ENCODE measurements around the gene CPXM2.

The CPXM2 gene

GRCh38 chr10:123878666-123879303 is 12.8 kb downstream of the CPXM2 start:
- Histone ChIP-seq H3K27ac (replicated peaks) (no peak overlapping the region), H3K4me3 (replicated peaks; ENCODE audit: insufficient read depth, low read length) (no peak overlapping the region), H3K27me3 (ENCODE audit: insufficient read depth, poor library complexity, severe bottlenecking) (no peaks in the 10 kb centered on the region)
- no peak for DNase-seq (ENCODE audit: low read depth in 1 of 2, low spot score in 1 of 2)
- no peak for TF ChIP-seq SPI1 (IDR thresholded peaks at IDR 0.05; ENCODE audit: borderline replicate concordance, low read depth)
- TF ChIP-seq, protein P1, sequence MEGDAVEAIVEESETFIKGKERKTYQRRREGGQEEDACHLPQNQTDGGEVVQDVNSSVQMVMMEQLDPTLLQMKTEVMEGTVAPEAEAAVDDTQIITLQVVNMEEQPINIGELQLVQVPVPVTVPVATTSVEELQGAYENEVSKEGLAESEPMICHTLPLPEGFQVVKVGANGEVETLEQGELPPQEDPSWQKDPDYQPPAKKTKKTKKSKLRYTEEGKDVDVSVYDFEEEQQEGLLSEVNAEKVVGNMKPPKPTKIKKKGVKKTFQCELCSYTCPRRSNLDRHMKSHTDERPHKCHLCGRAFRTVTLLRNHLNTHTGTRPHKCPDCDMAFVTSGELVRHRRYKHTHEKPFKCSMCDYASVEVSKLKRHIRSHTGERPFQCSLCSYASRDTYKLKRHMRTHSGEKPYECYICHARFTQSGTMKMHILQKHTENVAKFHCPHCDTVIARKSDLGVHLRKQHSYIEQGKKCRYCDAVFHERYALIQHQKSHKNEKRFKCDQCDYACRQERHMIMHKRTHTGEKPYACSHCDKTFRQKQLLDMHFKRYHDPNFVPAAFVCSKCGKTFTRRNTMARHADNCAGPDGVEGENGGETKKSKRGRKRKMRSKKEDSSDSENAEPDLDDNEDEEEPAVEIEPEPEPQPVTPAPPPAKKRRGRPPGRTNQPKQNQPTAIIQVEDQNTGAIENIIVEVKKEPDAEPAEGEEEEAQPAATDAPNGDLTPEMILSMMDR (IDR thresholded peaks at IDR 0.05; ENCODE audit: insufficient read depth, low read length): no peak
- no peak for TF ChIP-seq POLR2AphosphoS5 (IDR thresholded peaks at IDR 0.05; ENCODE audit: low read depth)
- TF ChIP-seq REST (IDR thresholded peaks at IDR 0.05; ENCODE audit: insufficient replicate concordance, low read depth): no peak
- TF ChIP-seq GABPA (IDR thresholded peaks at IDR 0.05; ENCODE audit: low read depth): no peak

DNA sequence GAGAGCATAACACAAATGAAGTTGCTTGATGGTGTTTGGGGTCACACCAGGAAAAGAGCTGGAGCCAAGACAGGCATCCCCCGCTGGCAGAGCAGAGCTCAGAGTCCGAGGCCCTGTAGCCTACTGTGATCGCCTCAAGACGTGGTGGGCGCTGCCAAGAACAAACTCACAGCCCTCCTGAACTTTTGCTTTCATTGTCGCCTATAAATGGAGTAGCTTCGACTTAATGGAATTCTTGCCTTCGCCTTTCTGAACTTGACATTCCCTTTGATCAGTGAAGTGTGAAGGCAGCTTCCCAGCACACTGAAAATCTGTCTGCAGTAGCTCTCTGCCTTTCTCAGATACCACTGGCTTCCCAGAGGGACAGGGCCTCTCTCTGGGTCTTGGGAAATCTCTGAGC is 21.3 kb downstream of the CPXM2 start:
- Histone ChIP-seq H3K27ac (replicated peaks) (no peak overlapping the region), H3K4me3 (replicated peaks; ENCODE audit: insufficient read depth, low read length) (no peak overlapping the region), H3K27me3 (ENCODE audit: insufficient read depth, poor library complexity, severe bottlenecking) (no peaks in the 10 kb centered on the region)
- no peak for TF ChIP-seq SPI1 (IDR thresholded peaks at IDR 0.05; ENCODE audit: borderline replicate concordance, low read depth)
- TF ChIP-seq, protein P1 (IDR thresholded peaks at IDR 0.05; ENCODE audit: insufficient read depth, low read length): no peak
- TF ChIP-seq REST (IDR thresholded peaks at IDR 0.05; ENCODE audit: insufficient replicate concordance, low read depth): no peak
- no peak for TF ChIP-seq POLR2AphosphoS5 (IDR thresholded peaks at IDR 0.05; ENCODE audit: low read depth)
- no peak for TF ChIP-seq GABPA (IDR thresholded peaks at IDR 0.05; ENCODE audit: low read depth)
- no peak for DNase-seq (ENCODE audit: low read depth in 1 of 2, low spot score in 1 of 2)

DNA sequence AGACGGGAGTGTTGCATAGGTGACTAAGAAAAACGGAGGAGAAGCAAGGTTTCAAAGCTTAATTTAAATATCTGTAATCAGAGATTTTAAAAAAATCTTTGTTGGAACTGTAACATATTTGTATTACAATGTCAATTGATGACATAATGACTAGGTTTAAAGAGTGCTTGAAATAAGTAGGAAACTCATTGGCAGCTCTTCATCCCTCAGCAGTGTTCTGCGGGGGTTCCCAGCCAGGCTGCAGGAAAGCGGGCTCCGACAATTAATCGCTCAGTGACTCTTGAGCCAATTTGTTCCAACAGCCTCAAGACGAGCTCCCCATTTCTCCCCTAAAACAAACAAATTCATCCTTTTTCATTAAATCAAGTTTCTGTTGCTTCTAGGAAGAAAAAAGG is 22.6 kb downstream of the CPXM2 start:
- TF ChIP-seq GABPA (IDR thresholded peaks at IDR 0.05; ENCODE audit: low read depth) (no peak), SPI1 (IDR thresholded peaks at IDR 0.05; ENCODE audit: borderline replicate concordance, low read depth) (no peak), POLR2AphosphoS5 (IDR thresholded peaks at IDR 0.05; ENCODE audit: low read depth) (no peak), REST (IDR thresholded peaks at IDR 0.05; ENCODE audit: insufficient replicate concordance, low read depth) (no peak)
- TF ChIP-seq, protein P1 (IDR thresholded peaks at IDR 0.05; ENCODE audit: insufficient read depth, low read length): no peak
- DNase-seq (ENCODE audit: low read depth in 1 of 2, low spot score in 1 of 2): no peak
- H3K4me3 ChIP-seq (replicated peaks; ENCODE audit: insufficient read depth, low read length): no peak overlapping the region
- H3K27ac ChIP-seq (replicated peaks): no peak overlapping the region
- no peaks in the 10 kb centered on the region for H3K27me3 ChIP-seq (ENCODE audit: insufficient read depth, poor library complexity, severe bottlenecking)
